SK-N-SH treated with all-trans-retinoic acid at 6 μM for 48 hours (cell line): Measurements from ENCODE around the gene HSPA2.

Experiments
- PATZ1 ChIP-seq: fragments of 250-450 bp; sonication (Bioruptor Pico); IDR thresholded peaks from 2 replicates; pipeline ENCODE4 v1.8.0; 2020; ENCODE audit warnings: mild to moderate bottlenecking, moderate library complexity, borderline replicate concordance
- RARB ChIP-seq: fragments of 250-450 bp; sonication (Bioruptor Pico); IDR thresholded peaks from 2 replicates; pipeline ENCODE4 v1.8.0; 2021; ENCODE audit warnings: mild to moderate bottlenecking, moderate library complexity

GRCh38 chr14:64541972-64542835, 1.7 kb downstream of the HSPA2 start:
- TF ChIP-seq RARB (CRISPR knock-in tag) (no peak), PATZ1 (no peak)
